HepG2 (cell line): Measurements from ENCODE around the gene LDB2.

Source experiments
- CTCF ChIP-seq: sonication (generic); formaldehyde crosslinking; IDR thresholded peaks from 2 replicates; pipeline ENCODE4 v1.5.0; 2020; ENCODE audit warnings: mild to moderate bottlenecking, missing genetic modification reagents, moderate library complexity
- SIN3A ChIP-seq: IDR thresholded peaks from 2 replicates; pipeline ENCODE4 v1.6.1; 2011; ENCODE audit warnings: low read depth, mild to moderate bottlenecking, control low read depth, low read length, borderline replicate concordance
- SMC3 ChIP-seq: IDR thresholded peaks from 2 replicates; pipeline ENCODE4 v1.6.1; 2011; ENCODE audit warnings: low read length, improper control_type of control experiment
- ZFP37 ChIP-seq: sonication (generic); formaldehyde crosslinking; IDR thresholded peaks from 2 replicates; pipeline ENCODE4 v1.4.0; 2020; ENCODE audit warnings: missing genetic modification reagents, borderline replicate concordance
- ZNF138 ChIP-seq: sonication (generic); formaldehyde crosslinking; IDR thresholded peaks from 2 replicates; pipeline ENCODE4 v1.5.0; 2020; ENCODE audit warnings: mild to moderate bottlenecking, low read depth, missing genetic modification reagents

- no peak for TF ChIP-seq ZNF138 (CRISPR knock-in tag)
- TF ChIP-seq CTCF, result no peak
- TF ChIP-seq SIN3A, result no peak
- no peak for TF ChIP-seq ZFP37 (CRISPR knock-in tag)
- TF ChIP-seq SMC3, result no peak
Measured at GRCh38 chr4:16846540-16847117, 51.8 kb downstream of the LDB2 start.
